Thoracic aorta (tissue), 2 donors: Measurements from ENCODE around the gene ACOT11. TPM values are rescaled to one million over a fixed set of nuclear protein-coding genes. Genes with fewer than 3 reads are reported as not detected.

Source experiments
- ATAC-seq: fragments of 150-250 bp; one replicate; pipeline ENCODE4 v1.8.0; 2017; ENCODE audit warnings: low read depth; ENCODE audit not compliant: insufficient number of reproducible peaks, low FRiP score
- DNase-seq: peaks from one replicate; pipeline ENCODE4 v3.0.0-alpha.2; 2020; ENCODE audit warnings: low spot score
- H3K27ac ChIP-seq, 2 donors: fragments of 200-600 bp; sonication (generic); 1 replicate in 1 of 2; 2 replicates in 1 of 2; pipeline ENCODE4 v1.5.1; 2016; ENCODE audit warnings: mild to moderate bottlenecking in 2 of 2, moderate library complexity in 2 of 2
- H3K27me3 ChIP-seq: fragments of 200-600 bp; sonication (generic); replicated peaks from 2 replicates; pipeline ENCODE4 v1.6.0; 2016; ENCODE audit warnings: mild to moderate bottlenecking; ENCODE audit not compliant: insufficient read depth
- H3K36me3 ChIP-seq: fragments of 200-600 bp; sonication (generic); one replicate; pipeline ENCODE4 v1.5.1; 2016
- H3K4me1 ChIP-seq, 2 donors: fragments of 200-600 bp; sonication (generic); 1 replicate in 1 of 2; 2 replicates in 1 of 2; pipeline versions ENCODE4 v1.5.1 to v1.6.0; 2016; ENCODE audit warnings: low read depth in 2 of 2, mild to moderate bottlenecking in 1 of 2; ENCODE audit not compliant: control insufficient read depth in 1 of 2
- H3K4me3 ChIP-seq: fragments of 200-600 bp; sonication (generic); 2 replicates; pipeline ENCODE4 v1.5.1; 2016; ENCODE audit warnings: mild to moderate bottlenecking
- H3K9me3 ChIP-seq: fragments of 200-600 bp; sonication (generic); 2 replicates; pipeline ENCODE4 v1.5.1; 2016
- total RNA-seq, 2 donors: library from RNA; depleted of rRNA; stranded (reverse); fragments of >200 nt; gene quantifications; one replicate each; pipeline versions ENCODE4 v1.1.0 to v1.2.3, GENCODE V29; 2016
- TF ChIP-seq, protein P1 (sequence below): fragments of 200-600 bp; sonication (generic); IDR thresholded peaks from one replicate; pipeline ENCODE4 v1.5.1; 2019; ENCODE audit warnings: antibody characterized with exemption

Gene ACOT11
- total RNA-seq, 2 donors from 2014 or later: 19.3 to 23.6 TPM

DNA sequence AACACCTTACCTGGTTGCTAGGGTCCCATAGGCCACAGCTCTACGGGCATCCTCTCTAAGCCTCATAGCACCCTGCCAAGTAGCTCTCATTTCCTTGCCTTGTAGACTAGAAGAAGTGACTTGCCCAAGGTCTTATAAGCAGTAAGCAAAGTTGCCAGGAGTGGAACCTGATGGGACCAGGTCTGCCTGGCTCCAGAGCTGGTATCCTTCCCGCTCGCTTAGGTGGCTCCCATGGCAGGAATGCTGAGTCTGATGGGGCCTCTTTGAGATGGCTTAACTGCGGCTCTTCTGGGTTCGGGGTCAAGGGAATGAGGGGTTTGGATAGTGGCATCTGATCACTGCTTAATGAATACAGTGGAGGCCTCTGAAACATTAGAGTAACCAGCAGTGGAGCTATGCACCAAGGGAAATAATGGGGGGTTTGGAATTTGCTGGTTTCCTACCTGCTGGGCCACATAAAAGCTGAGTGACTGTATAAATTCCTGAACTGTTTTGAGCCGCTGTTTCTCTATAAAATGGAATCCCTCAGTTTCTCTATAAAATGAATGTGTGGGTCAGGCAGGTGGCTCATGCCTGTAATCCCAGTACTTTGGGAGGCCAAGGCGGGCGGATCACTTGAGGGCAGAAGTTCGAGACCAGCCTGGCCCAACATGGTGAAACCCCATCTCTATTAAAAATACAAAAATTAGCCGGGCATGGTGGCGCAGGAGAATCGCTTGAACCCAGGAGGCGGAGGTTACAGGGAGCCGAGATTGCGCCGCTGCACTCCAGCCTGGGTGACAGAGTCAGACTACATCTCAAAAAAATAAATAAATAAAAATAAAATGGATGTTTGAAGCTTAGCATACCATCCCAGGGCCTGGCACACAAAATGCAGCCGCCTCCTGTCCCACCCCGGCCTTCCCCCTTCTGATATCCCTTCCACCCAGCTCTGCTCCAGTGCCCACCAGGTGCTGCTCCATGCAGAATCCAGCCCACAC, 62.9 kb downstream of the ACOT11 start:
- DNase-seq (no peak), ATAC-seq (no peak)
- H3K27ac ChIP-seq: no peak overlapping the region
- no peak overlapping the region for H3K4me3 ChIP-seq
- no peaks in the 10 kb centered on the region for H3K9me3 ChIP-seq
- H3K4me1 ChIP-seq: peaks cover 4 to 26% of the 10 kb centered on the region in 2 donors
- TF ChIP-seq, protein P1, sequence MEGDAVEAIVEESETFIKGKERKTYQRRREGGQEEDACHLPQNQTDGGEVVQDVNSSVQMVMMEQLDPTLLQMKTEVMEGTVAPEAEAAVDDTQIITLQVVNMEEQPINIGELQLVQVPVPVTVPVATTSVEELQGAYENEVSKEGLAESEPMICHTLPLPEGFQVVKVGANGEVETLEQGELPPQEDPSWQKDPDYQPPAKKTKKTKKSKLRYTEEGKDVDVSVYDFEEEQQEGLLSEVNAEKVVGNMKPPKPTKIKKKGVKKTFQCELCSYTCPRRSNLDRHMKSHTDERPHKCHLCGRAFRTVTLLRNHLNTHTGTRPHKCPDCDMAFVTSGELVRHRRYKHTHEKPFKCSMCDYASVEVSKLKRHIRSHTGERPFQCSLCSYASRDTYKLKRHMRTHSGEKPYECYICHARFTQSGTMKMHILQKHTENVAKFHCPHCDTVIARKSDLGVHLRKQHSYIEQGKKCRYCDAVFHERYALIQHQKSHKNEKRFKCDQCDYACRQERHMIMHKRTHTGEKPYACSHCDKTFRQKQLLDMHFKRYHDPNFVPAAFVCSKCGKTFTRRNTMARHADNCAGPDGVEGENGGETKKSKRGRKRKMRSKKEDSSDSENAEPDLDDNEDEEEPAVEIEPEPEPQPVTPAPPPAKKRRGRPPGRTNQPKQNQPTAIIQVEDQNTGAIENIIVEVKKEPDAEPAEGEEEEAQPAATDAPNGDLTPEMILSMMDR: no peak
- H3K36me3 ChIP-seq: peaks cover 8% of the 10 kb centered on the region
- H3K27me3 ChIP-seq: no peaks in the 10 kb centered on the region

DNA sequence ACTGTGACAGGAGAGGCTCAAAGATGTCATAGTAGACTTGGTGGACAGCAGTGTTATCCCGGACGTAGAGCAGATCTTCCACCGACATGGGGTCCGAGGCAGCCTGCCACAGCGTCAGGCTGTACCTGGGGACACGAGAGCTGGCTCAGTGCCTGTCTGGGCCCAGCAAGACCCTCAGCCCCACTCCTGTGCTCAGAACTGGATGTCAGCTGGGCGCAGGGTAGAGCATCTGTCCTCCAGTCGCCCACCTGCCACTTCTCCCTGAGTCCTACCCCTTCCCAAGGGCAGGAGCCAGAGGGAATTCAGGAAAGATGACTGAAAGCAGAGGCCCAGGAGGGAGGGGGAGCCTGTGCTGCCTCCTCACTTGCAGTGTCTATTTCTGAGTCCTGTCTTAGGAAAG, 63.6 kb downstream of the ACOT11 start:
- Histone ChIP-seq H3K27me3 (no peaks in the 10 kb centered on the region), H3K9me3 (no peaks in the 10 kb centered on the region), H3K27ac (no peak overlapping the region), H3K4me3 (no peak overlapping the region), H3K4me1 (peaks cover 4 to 26% of the 10 kb centered on the region in 2 donors), H3K36me3 (peaks cover 4% of the 10 kb centered on the region)
- no peak for DNase-seq
- TF ChIP-seq, protein P1: no peak
- ATAC-seq: no peak

DNA sequence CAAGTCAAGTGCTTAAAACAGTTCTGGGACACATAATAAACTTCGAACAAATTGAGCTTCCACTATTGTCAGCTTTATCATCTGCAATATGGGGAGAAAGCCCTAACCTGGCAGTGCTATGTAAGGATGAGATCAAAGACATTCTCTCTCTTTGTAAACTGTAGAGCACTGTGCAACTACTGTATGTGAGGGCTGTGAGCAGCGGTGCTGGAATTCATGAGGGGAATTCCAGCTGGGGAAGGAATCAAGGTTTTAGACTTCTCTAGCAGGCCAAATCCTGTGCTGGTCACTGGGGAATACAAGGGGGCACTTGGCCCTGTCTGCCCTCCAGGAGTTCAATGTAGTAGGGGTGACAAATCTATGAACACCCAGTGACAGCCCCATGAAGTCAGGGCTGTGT, 66.0 kb downstream of the ACOT11 start:
- TF ChIP-seq, protein P1: no peak
- H3K36me3 ChIP-seq: no peaks in the 10 kb centered on the region
- no peaks in the 10 kb centered on the region for H3K27me3 ChIP-seq
- DNase-seq (no peak), ATAC-seq (no peak)
- H3K9me3 ChIP-seq: no peaks in the 10 kb centered on the region
- peaks cover 3 to 22% of the 10 kb centered on the region in 2 donors for H3K4me1 ChIP-seq
- H3K27ac ChIP-seq: no peak overlapping the region
- H3K4me3 ChIP-seq: no peak overlapping the region

DNA sequence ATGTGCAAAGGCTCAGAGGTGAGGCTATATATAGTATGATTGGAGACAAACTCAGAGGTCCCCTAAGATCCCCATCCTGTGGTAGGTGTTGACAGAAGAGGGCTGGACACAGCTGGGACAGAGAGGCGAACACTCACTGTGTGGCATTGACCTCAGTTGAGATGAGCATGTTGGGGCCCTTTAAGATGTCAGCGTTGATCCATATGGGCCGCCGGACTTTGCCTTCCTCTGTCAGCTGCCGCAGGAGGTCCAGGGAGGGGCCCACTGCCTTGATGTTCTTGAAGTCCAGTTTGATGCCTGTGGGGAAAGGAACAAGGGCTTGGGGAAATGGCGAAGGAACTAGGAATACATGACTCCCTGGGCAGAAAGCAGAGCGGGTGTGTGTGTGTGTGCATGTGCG, 66.5 kb downstream of the ACOT11 start:
- TF ChIP-seq, protein P1: no peak
- Histone ChIP-seq H3K4me1 (peaks cover 0 to 17% of the 10 kb centered on the region in 2 donors), H3K4me3 (no peak overlapping the region), H3K27ac (no peak overlapping the region), H3K9me3 (no peaks in the 10 kb centered on the region), H3K27me3 (no peaks in the 10 kb centered on the region), H3K36me3 (no peaks in the 10 kb centered on the region)
- no peak for ATAC-seq
- no peak for DNase-seq

DNA sequence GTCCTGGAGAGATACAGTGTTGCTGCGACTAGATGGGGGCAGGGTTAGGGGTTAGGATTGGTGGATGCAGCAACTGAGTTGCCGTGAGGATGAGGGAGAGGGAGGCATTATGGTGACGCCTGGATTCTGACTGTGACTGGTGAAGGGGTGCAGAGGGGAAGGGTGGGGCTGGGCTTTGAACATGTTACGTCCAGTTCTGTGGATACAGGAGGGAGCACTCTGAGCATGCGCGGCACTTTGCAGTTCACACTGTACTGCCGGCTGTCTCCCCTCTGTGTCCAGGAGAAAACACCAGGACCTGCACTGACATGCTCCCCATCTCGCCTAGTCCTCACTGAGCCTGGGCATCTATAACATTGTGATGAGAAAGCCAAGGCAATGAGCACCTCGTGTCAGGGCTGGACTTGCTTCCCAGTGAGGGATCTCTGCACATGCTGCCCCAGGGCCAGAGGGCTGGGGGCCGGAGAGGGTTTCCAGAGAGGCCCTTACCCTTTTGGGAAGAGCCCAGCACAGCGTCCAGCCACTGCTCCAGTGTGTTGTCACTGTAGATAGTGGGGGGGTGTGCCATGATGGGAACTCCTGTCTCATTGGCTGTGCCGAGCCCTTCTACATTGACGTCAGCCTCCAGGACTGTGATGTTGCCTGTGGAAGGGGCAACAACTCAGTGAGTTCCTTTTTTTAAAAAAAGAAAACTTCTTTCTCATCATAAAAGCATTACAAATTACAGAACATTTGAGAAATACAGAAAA, 67.7 kb downstream of the ACOT11 start:
- no peak for ATAC-seq
- DNase-seq: no peak
- TF ChIP-seq, protein P1: no peak
- Histone ChIP-seq H3K36me3 (no peaks in the 10 kb centered on the region), H3K27ac (no peak overlapping the region), H3K27me3 (no peaks in the 10 kb centered on the region), H3K4me3 (no peak overlapping the region), H3K4me1 (peaks cover 0 to 13% of the 10 kb centered on the region in 2 donors), H3K9me3 (no peaks in the 10 kb centered on the region)
